ENCODE results near the gene OSER1. TPM values are rescaled to one million over a fixed set of nuclear protein-coding genes. Genes with fewer than 3 reads are reported as not detected.

OSER1 gene
- total RNA-seq, 1 experiment from 2014 or later, result 19.6 TPM

- Histone ChIP-seq H3K4me1 (ENCODE audit: low read length) (no peaks in the 10 kb centered on the region), H3K9me2 (replicated peaks; ENCODE audit: insufficient read depth, low read length) (no peaks in the 10 kb centered on the region), H3K36me3 (ENCODE audit: insufficient read depth, low read length) (no peaks in the 10 kb centered on the region), H3K79me2 (ENCODE audit: low read length) (no peaks in the 10 kb centered on the region), H3K9me3 (ENCODE audit: low read length) (no peaks in the 10 kb centered on the region), H3K9ac (ENCODE audit: low read length) (no peak overlapping the region), H3K4me2 (ENCODE audit: low read depth, low read length, poor library complexity, severe bottlenecking) (no peak overlapping the region), H4K20me1 (ENCODE audit: insufficient read depth, low read depth, low read length) (no peaks in the 10 kb centered on the region), H3K27ac (ENCODE audit: low read length) (no peak overlapping the region), H3K27me3 (ENCODE audit: low read length) (no peaks in the 10 kb centered on the region), H3K4me3 (ENCODE audit: low read length) (no peak overlapping the region), H2AFZ (ENCODE audit: low read length) (no peak overlapping the region)
- no peak for DNase-seq
Observed at GRCh38 chr20:44172572-44172950, 38.0 kb downstream of the OSER1 start.

- H4K20me1 ChIP-seq (ENCODE audit: insufficient read depth, low read depth, low read length), result no peaks in the 10 kb centered on the region
Observed at GRCh38 chr20:44171775-44172571, 38.6 kb downstream of the OSER1 start.

GRCh38 chr20:44170816-44171410 is 39.7 kb downstream of the OSER1 start:
- H3K4me2 ChIP-seq (ENCODE audit: low read depth, low read length, poor library complexity, severe bottlenecking), result no peak overlapping the region
- H3K36me3 ChIP-seq (ENCODE audit: insufficient read depth, low read length), result no peaks in the 10 kb centered on the region
- H3K79me2 ChIP-seq (ENCODE audit: low read length), result no peaks in the 10 kb centered on the region

More at GRCh38 chr20:44171775-44172571, 38.6 kb downstream of the OSER1 start:
- Histone ChIP-seq H3K4me3 (ENCODE audit: low read length) (no peak overlapping the region), H3K79me2 (ENCODE audit: low read length) (no peaks in the 10 kb centered on the region), H3K27ac (ENCODE audit: low read length) (no peak overlapping the region), H3K9me3 (ENCODE audit: low read length) (no peaks in the 10 kb centered on the region), H3K36me3 (ENCODE audit: insufficient read depth, low read length) (no peaks in the 10 kb centered on the region), H3K4me1 (ENCODE audit: low read length) (no peaks in the 10 kb centered on the region), H3K27me3 (ENCODE audit: low read length) (no peaks in the 10 kb centered on the region), H3K4me2 (ENCODE audit: low read depth, low read length, poor library complexity, severe bottlenecking) (no peak overlapping the region), H2AFZ (ENCODE audit: low read length) (no peak overlapping the region), H3K9me2 (replicated peaks; ENCODE audit: insufficient read depth, low read length) (no peaks in the 10 kb centered on the region), H3K9ac (ENCODE audit: low read length) (no peak overlapping the region)
- DNase-seq, result no peak

GRCh38 chr20:44167736-44168135 is 42.8 kb downstream of the OSER1 start:
- Histone ChIP-seq H3K79me2 (ENCODE audit: low read length) (no peaks in the 10 kb centered on the region), H3K4me2 (ENCODE audit: low read depth, low read length, poor library complexity, severe bottlenecking) (no peak overlapping the region)
- DNase-seq, result no peak

More at GRCh38 chr20:44170816-44171410, 39.7 kb downstream of the OSER1 start:
- no peak for DNase-seq
- Histone ChIP-seq H3K9me3 (ENCODE audit: low read length) (no peaks in the 10 kb centered on the region), H3K9ac (ENCODE audit: low read length) (no peak overlapping the region), H3K4me1 (ENCODE audit: low read length) (no peaks in the 10 kb centered on the region), H4K20me1 (ENCODE audit: insufficient read depth, low read depth, low read length) (no peaks in the 10 kb centered on the region), H3K9me2 (replicated peaks; ENCODE audit: insufficient read depth, low read length) (no peaks in the 10 kb centered on the region), H3K27ac (ENCODE audit: low read length) (no peak overlapping the region), H3K27me3 (ENCODE audit: low read length) (no peaks in the 10 kb centered on the region), H2AFZ (ENCODE audit: low read length) (no peak overlapping the region), H3K4me3 (ENCODE audit: low read length) (no peak overlapping the region)

GRCh38 chr20:44166477-44166876 is 44.1 kb downstream of the OSER1 start:
- no peak overlapping the region for H3K4me2 ChIP-seq (ENCODE audit: low read depth, low read length, poor library complexity, severe bottlenecking)

More at GRCh38 chr20:44167736-44168135, 42.8 kb downstream of the OSER1 start:
- H3K4me1 ChIP-seq (ENCODE audit: low read length), result no peaks in the 10 kb centered on the region
- H4K20me1 ChIP-seq (ENCODE audit: insufficient read depth, low read depth, low read length), result no peaks in the 10 kb centered on the region
- no peak overlapping the region for H2AFZ ChIP-seq (ENCODE audit: low read length)
- H3K9me2 ChIP-seq (replicated peaks; ENCODE audit: insufficient read depth, low read length), result no peaks in the 10 kb centered on the region
- H3K27me3 ChIP-seq (ENCODE audit: low read length), result no peaks in the 10 kb centered on the region
- no peak overlapping the region for H3K4me3 ChIP-seq (ENCODE audit: low read length)
- no peak overlapping the region for H3K9ac ChIP-seq (ENCODE audit: low read length)
- H3K9me3 ChIP-seq (ENCODE audit: low read length), result no peaks in the 10 kb centered on the region
- H3K27ac ChIP-seq (ENCODE audit: low read length), result no peak overlapping the region
- H3K36me3 ChIP-seq (ENCODE audit: insufficient read depth, low read length), result no peaks in the 10 kb centered on the region

GRCh38 chr20:44166008-44166407 is 44.6 kb downstream of the OSER1 start:
- DNase-seq, result no peak
- H3K4me3 ChIP-seq (ENCODE audit: low read length), result no peak overlapping the region
- no peaks in the 10 kb centered on the region for H3K9me2 ChIP-seq (replicated peaks; ENCODE audit: insufficient read depth, low read length)
- no peak overlapping the region for H3K9ac ChIP-seq (ENCODE audit: low read length)
- H3K27me3 ChIP-seq (ENCODE audit: low read length), result no peaks in the 10 kb centered on the region
- no peak overlapping the region for H3K27ac ChIP-seq (ENCODE audit: low read length)
- H3K36me3 ChIP-seq (ENCODE audit: insufficient read depth, low read length), result no peaks in the 10 kb centered on the region
- no peaks in the 10 kb centered on the region for H3K9me3 ChIP-seq (ENCODE audit: low read length)
- H4K20me1 ChIP-seq (ENCODE audit: insufficient read depth, low read depth, low read length), result no peaks in the 10 kb centered on the region
- no peaks in the 10 kb centered on the region for H3K79me2 ChIP-seq (ENCODE audit: low read length)
- H3K4me1 ChIP-seq (ENCODE audit: low read length), result no peaks in the 10 kb centered on the region
- no peak overlapping the region for H3K4me2 ChIP-seq (ENCODE audit: low read depth, low read length, poor library complexity, severe bottlenecking)
- no peak overlapping the region for H2AFZ ChIP-seq (ENCODE audit: low read length)

More at GRCh38 chr20:44166477-44166876, 44.1 kb downstream of the OSER1 start:
- Histone ChIP-seq H3K4me1 (ENCODE audit: low read length) (no peaks in the 10 kb centered on the region), H4K20me1 (ENCODE audit: insufficient read depth, low read depth, low read length) (no peaks in the 10 kb centered on the region), H3K9me2 (replicated peaks; ENCODE audit: insufficient read depth, low read length) (no peaks in the 10 kb centered on the region), H2AFZ (ENCODE audit: low read length) (no peak overlapping the region), H3K9me3 (ENCODE audit: low read length) (no peaks in the 10 kb centered on the region), H3K9ac (ENCODE audit: low read length) (no peak overlapping the region), H3K27ac (ENCODE audit: low read length) (no peak overlapping the region), H3K36me3 (ENCODE audit: insufficient read depth, low read length) (no peaks in the 10 kb centered on the region), H3K4me3 (ENCODE audit: low read length) (no peak overlapping the region), H3K27me3 (ENCODE audit: low read length) (no peaks in the 10 kb centered on the region), H3K79me2 (ENCODE audit: low read length) (no peaks in the 10 kb centered on the region)
- no peak for DNase-seq

- Histone ChIP-seq H3K9me2 (replicated peaks; ENCODE audit: insufficient read depth, low read length) (no peaks in the 10 kb centered on the region), H3K4me1 (ENCODE audit: low read length) (no peaks in the 10 kb centered on the region), H3K9ac (ENCODE audit: low read length) (no peak overlapping the region), H3K9me3 (ENCODE audit: low read length) (no peaks in the 10 kb centered on the region), H4K20me1 (ENCODE audit: insufficient read depth, low read depth, low read length) (no peaks in the 10 kb centered on the region), H3K79me2 (ENCODE audit: low read length) (no peaks in the 10 kb centered on the region), H3K4me2 (ENCODE audit: low read depth, low read length, poor library complexity, severe bottlenecking) (no peak overlapping the region), H3K4me3 (ENCODE audit: low read length) (no peak overlapping the region), H3K27me3 (ENCODE audit: low read length) (no peaks in the 10 kb centered on the region), H3K27ac (ENCODE audit: low read length) (no peak overlapping the region), H2AFZ (ENCODE audit: low read length) (no peak overlapping the region), H3K36me3 (ENCODE audit: insufficient read depth, low read length) (no peaks in the 10 kb centered on the region)
- no peak for DNase-seq
Observed at GRCh38 chr20:44160133-44160532, 50.4 kb downstream of the OSER1 start.

- Histone ChIP-seq H3K79me2 (ENCODE audit: low read length) (no peaks in the 10 kb centered on the region), H3K9ac (ENCODE audit: low read length) (no peak overlapping the region), H3K27me3 (ENCODE audit: low read length) (no peaks in the 10 kb centered on the region), H2AFZ (ENCODE audit: low read length) (no peak overlapping the region), H3K27ac (ENCODE audit: low read length) (no peak overlapping the region), H3K9me3 (ENCODE audit: low read length) (no peaks in the 10 kb centered on the region), H3K4me3 (ENCODE audit: low read length) (no peak overlapping the region), H3K4me2 (ENCODE audit: low read depth, low read length, poor library complexity, severe bottlenecking) (no peak overlapping the region), H3K36me3 (ENCODE audit: insufficient read depth, low read length) (no peaks in the 10 kb centered on the region), H3K4me1 (ENCODE audit: low read length) (no peaks in the 10 kb centered on the region), H4K20me1 (ENCODE audit: insufficient read depth, low read depth, low read length) (no peaks in the 10 kb centered on the region), H3K9me2 (replicated peaks; ENCODE audit: insufficient read depth, low read length) (no peaks in the 10 kb centered on the region)
- no peak for DNase-seq
Observed at GRCh38 chr20:44159711-44160110, 50.9 kb downstream of the OSER1 start.

Data from Karpas-422 (cell line).